ENCODE data around the gene ADAMTS10. TPM values are rescaled to one million over a fixed set of nuclear protein-coding genes. Genes with fewer than 3 reads are reported as not detected.
"Not testable (repeated sequence)": the region's sequence is repeated elsewhere in the genome, so short reads cannot be mapped to it uniquely, and the experiment has no call there.

Gene ADAMTS10
- total RNA-seq, 1 experiment from 2014 or later, result not detected

- DNase-seq (ENCODE audit: low read depth), result not testable (repeated sequence)
Measured at GRCh38 chr19:8564866-8565265, 45.6 kb downstream of the ADAMTS10 start.

DNA sequence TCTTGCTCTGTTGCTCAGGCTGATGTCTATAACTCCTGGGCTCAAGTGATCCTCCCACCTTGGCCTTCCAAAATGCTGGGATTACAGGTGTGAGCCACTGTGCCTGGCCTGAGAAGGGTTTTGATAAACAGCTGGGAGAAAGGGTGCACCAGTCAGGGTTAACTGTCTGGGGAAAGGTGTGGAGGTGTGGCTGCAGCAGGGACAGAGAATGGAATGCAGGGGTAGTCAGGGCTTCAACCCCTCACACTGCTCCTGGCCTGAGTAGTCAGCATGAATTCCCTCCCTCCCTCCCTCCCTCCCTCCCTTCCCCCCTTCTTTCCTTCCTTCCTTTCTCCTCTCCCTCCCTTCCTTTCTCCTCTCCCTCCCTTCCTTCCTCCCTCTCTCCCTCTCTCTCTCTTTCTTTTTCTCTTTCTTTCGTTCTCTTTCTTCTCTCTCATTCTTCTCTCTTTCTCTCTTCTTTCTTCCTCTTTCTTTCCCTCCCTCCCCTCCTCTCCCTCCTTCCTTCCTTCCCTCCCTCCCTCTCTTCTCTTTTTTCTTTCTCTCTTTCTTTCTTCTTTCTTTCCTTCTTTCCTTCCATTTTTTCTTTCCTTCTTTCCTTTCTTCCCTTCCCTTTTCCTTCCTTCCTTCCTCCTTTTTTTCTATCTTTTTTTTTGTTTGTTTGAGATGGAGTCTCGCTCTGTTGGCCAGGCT is 49.3 kb downstream of the ADAMTS10 start:
- DNase-seq (ENCODE audit: low read depth), result no peak

- no peak for DNase-seq (ENCODE audit: low read depth)
Measured at GRCh38 chr19:8558325-8558724, 52.2 kb downstream of the ADAMTS10 start.

DNA sequence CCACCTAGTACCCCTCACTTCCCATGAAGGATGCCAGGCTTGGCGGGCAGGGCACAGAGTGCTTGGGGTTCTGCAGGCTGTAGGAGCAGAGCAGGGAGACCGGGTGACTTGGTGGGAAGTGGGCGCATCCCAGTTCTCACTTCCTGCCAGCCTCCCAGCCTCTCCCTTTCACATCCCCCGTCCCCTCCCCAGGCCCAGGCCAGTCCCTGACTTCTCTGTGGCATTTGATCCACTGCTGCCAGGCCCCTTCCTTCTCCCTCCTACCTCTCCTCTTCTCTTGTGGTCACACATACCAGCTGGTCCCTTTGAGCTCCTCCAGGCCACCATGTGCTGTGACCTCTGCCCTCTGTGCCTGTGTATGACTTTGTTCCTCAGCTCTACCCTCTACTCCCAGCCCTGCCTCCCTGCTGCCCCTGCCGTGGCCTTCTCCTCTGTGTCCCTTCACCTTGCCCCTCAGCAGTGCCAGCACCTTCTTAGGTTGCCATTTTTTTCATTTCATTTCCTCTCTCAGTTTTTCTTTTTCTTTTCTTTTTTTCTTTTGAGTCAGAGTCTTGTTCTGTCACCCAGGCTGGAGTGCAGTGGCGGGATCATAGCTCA is 52.8 kb downstream of the ADAMTS10 start:
- no peak for DNase-seq (ENCODE audit: low read depth)

GRCh38 chr19:8553729-8554128 is 56.8 kb downstream of the ADAMTS10 start:
- DNase-seq (ENCODE audit: low read depth), result not testable (repeated sequence)

DNA sequence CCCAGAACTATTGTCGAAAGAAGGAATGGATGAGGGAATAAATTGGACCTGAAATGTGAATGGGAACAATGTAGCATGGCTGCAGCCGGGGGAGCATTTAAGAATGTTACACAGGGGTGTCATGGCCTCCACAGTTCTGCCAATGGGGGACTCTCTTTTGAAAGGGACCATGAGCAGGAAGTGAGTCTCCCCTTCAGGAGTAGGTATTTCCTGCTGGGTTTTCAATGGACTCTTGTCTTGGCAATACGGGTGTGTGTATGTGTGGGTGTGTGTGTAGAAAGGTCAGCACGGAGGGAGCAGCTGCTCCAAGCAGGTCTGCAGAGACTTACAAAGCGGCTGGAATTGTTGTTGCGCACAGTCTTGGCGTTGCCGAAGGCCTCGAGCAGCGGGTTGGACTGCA is 57.7 kb downstream of the ADAMTS10 start:
- DNase-seq (ENCODE audit: low read depth), result peak; percentile 55

DNA sequence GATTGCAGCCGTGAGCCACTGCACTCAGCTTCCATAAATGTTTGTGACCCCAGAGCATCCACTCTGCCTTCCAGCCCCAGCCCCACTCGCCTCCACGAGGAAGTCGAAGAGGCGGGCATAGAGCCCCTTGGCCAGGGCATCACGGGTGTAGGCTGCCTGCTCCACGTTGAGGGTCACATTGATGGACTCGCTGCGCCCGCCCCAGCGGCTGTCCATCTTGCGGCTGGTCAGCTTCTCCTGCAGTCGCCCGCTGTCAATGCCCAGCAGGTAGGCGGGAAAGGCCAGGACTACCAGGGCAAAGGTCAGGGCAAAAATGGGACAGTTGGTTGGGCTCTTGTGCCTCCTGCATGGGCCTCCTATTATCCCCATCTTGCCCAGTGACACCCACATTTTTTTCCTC is 60.4 kb downstream of the ADAMTS10 start:
- no peak for DNase-seq (ENCODE audit: low read depth)

DNA sequence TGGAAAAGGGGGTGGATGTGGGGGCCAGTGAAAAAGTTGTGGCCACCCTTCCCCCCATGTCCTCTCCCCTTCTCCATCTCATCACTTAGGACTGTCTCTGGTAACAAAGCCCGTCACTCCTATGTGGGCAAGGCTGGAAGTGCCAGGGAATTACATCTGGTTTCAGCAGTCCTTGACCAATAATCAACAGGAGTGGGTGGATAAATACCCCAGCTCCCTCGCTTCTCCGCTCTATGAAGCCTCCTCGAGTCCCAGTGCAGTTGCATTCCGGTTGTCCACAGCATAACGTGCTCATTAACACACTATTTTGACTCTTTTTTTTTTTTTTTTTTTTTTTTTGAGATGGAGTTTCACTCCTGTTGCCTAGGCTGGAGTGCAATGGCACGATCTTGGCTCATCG is 64.8 kb downstream of the ADAMTS10 start:
- DNase-seq (ENCODE audit: low read depth), result no peak

DNA sequence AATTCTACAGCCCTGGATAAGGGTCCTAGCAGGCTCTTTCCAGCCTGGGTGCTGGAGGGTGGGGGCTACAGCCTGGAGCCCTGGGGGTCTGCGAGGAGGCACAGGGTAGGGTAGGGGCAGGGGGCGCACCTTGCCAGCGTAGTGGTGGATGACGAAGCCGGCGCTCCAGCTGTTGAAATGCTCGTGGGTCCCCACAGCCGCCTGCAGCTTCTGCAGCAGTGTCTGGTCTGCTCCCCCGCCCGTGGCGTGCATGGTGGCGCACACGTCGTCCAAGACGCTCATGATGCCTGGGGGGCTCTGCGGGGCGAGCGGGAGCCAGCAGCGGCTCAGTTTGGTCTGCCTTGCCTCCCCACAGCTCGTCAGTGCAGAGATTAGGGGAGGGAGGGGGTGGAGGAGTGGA is 66.3 kb downstream of the ADAMTS10 start:
- no peak for DNase-seq (ENCODE audit: low read depth)

GRCh38 chr19:8539621-8540149 is 70.8 kb downstream of the ADAMTS10 start:
- DNase-seq (ENCODE audit: low read depth), result no peak

GRCh38 chr19:8537099-8537498 is 73.4 kb downstream of the ADAMTS10 start:
- no peak for DNase-seq (ENCODE audit: low read depth)

- DNase-seq (ENCODE audit: low read depth), result no peak
Measured at GRCh38 chr19:8536282-8536681, 74.2 kb downstream of the ADAMTS10 start.

DNA sequence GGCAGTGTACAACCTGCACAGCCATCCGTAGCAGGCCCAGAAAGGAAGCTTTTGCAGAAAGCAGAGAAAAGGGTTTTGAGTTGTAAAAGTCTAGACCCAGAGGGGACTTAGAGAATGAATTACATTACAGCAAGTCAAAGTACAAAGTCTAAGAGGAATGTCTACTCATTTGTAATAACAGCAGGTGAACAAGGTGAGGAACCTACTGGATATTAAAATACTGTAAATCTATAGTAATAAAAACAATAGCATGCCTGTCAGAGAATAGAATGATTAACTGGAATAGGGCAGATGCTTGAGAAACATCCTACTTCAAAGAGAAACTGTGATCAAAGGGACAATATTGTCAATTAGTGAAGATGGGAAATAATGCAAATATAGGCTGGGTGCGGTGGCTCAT is 78.3 kb downstream of the ADAMTS10 start:
- no peak for DNase-seq (ENCODE audit: low read depth)

- no peak for DNase-seq (ENCODE audit: low read depth)
Measured at GRCh38 chr19:8531470-8531869, 79.0 kb downstream of the ADAMTS10 start.

Other genes with a start within 250 kb of the ADAMTS10 start
- gene ANGPTL4, start 246.6 kb downstream of the ADAMTS10 start, total RNA-seq (2014; rRNA removed; shearing (Covaris generic)), result not detected in 2 replicates
- gene RAB11B, start 220.4 kb downstream of the ADAMTS10 start, total RNA-seq (2014; rRNA removed; shearing (Covaris generic)), result 9.6 and 10.7 TPM in 2 replicates
- gene MARCHF2, start 197.4 kb downstream of the ADAMTS10 start, total RNA-seq (2014; rRNA removed; shearing (Covaris generic)), result 6.5 and 10.4 TPM in 2 replicates
- 109 and 146 TPM in 2 replicates for gene HNRNPM, start 165.7 kb downstream of the ADAMTS10 start, total RNA-seq (2014; rRNA removed; shearing (Covaris generic))
- not detected in 2 replicates for gene PRAM1, start 108.1 kb downstream of the ADAMTS10 start, total RNA-seq (2014; rRNA removed; shearing (Covaris generic))
- gene ZNF414, start 96.5 kb downstream of the ADAMTS10 start, total RNA-seq (2014; rRNA removed; shearing (Covaris generic)), result 4.1 and 8.5 TPM in 2 replicates
- gene MYO1F, start 33.3 kb downstream of the ADAMTS10 start, total RNA-seq (2014; rRNA removed; shearing (Covaris generic)), result not detected in 2 replicates
- gene NFILZ, start 19.9 kb upstream of the ADAMTS10 start, total RNA-seq (2014; rRNA removed; shearing (Covaris generic)), result not detected in 2 replicates
- gene ACTL9, start 88.1 kb upstream of the ADAMTS10 start, total RNA-seq (2014; rRNA removed; shearing (Covaris generic)), result not detected in 2 replicates
- gene OR2Z1, start 110.9 kb upstream of the ADAMTS10 start, total RNA-seq (2014; rRNA removed; shearing (Covaris generic)), result not detected in 2 replicates
- gene ZNF558, start 221.6 kb upstream of the ADAMTS10 start, total RNA-seq (2014; rRNA removed; shearing (Covaris generic)), result 0.11 and 0.13 TPM in 2 replicates
- gene MBD3L1, start 221.7 kb upstream of the ADAMTS10 start, total RNA-seq (2014; rRNA removed; shearing (Covaris generic)), result not detected in 2 replicates

Data from HT1080 (cell line).